Measurements from ENCODE around the gene ZBTB38. TPM values are rescaled to one million over a fixed set of nuclear protein-coding genes. Genes with fewer than 3 reads are reported as not detected.
A peak's percentile ranks its signal among the peaks of the same experiment; 100 is the strongest.

Gene ZBTB38
- total and polyA plus RNA-seq, 2 of the 13 experiments (the other 11 are each of a cell fraction or from before 2014, with no cell fraction given): 26.8 to 51.7 TPM

DNA sequence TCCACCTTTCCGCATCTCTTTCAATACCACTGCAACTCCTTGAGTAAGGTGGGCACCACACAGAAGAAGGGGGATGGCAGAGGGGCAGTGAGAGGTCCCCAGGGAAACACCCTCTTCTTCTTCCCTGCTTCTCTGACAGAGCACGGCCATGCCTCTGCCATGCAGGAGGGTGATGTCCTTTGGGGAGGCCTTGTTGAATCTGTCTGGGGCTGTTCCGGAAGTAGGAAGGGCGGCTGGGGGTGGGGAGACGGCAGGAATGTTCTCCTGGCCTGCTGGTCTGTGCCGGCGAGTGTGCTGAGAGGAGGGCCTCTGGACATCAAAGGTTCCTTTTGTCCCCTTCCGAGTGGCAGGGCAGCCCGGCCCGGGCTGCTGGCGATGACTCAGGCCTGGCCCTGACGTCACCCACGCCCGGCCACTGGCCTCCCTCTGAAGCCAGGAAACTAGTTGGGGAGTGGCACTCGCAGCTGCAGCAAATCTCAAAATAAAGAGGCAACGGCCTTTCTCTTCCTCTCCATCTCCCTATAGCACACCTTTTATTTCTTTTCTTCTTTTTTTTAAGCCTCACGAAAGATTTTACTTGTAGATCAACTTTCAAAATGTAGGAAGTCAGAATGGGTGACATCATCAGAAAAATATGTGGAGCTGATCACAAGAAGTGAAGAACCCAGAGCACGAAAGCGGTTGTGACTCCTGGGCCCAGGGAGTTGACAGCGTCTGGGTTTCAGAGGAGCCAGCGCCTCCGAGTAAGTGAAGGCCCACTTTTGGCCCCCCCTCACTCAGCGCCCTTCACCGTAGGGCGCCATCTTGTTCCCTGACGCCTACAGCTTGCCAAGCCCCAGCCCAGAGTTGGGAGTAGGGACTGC, at the start of gene ZBTB38 (continued):
- TF ChIP-seq SRSF9 (IDR thresholded peaks at IDR 0.05; ENCODE audit: borderline replicate concordance, insufficient read depth, low read depth, low read length, poor library complexity, severe bottlenecking) (no peak), XBP1 (CRISPR knock-in tag; IDR thresholded peaks at IDR 0.05) (0 out of 2 replicates have a peak, but pooled peaks have one; percentile 85), LCORL (IDR thresholded peaks at IDR 0.05) (no peak), LCORL (CRISPR knock-in tag; IDR thresholded peaks at IDR 0.05) (peak; percentile 97), ZNF775 (CRISPR knock-in tag; IDR thresholded peaks at IDR 0.05; ENCODE audit: borderline replicate concordance) (no peak), SRSF1 (optimal IDR thresholded peaks at IDR 0.05; ENCODE audit: low read depth, low read length) (no peak), ZSCAN31 (CRISPR knock-in tag; IDR thresholded peaks at IDR 0.05; ENCODE audit: low read depth) (peak; percentile 88), JUND (CRISPR knock-in tag; IDR thresholded peaks at IDR 0.05) (peak; percentile 96), ZMYM3 (CRISPR knock-in tag; IDR thresholded peaks at IDR 0.05) (peak; percentile 79), ZBTB43 (CRISPR knock-in tag; conservative IDR thresholded peaks at IDR 0.05) (peak; percentile 85), REPIN1 (CRISPR knock-in tag; IDR thresholded peaks at IDR 0.05; ENCODE audit: borderline replicate concordance, low read depth) (peak; percentile 68; the same call in 1 of the 2 replicates), ZNF292 (CRISPR knock-in tag; IDR thresholded peaks at IDR 0.05; ENCODE audit: borderline replicate concordance, low read depth) (peak; percentile 97), HNF1A (IDR thresholded peaks at IDR 0.05; ENCODE audit: low read depth) (no peak; the same call in 1 of the 2 replicates), HNF1A (CRISPR knock-in tag; IDR thresholded peaks at IDR 0.05; ENCODE audit: borderline replicate concordance) (peak; percentile 81; the same call in 1 of the 2 replicates), ARHGAP35 (CRISPR knock-in tag; IDR thresholded peaks at IDR 0.05; ENCODE audit: borderline replicate concordance) (peak; percentile 70; the same call in 1 of the 2 replicates), DNMT3B (CRISPR knock-in tag; conservative IDR thresholded peaks at IDR 0.05) (no peak), ZFY (CRISPR knock-in tag; IDR thresholded peaks at IDR 0.05) (peak; percentile 87), MIER3 (CRISPR knock-in tag; IDR thresholded peaks at IDR 0.05; ENCODE audit: borderline replicate concordance) (peak; percentile 90)
- TF ChIP-seq, protein P1, sequence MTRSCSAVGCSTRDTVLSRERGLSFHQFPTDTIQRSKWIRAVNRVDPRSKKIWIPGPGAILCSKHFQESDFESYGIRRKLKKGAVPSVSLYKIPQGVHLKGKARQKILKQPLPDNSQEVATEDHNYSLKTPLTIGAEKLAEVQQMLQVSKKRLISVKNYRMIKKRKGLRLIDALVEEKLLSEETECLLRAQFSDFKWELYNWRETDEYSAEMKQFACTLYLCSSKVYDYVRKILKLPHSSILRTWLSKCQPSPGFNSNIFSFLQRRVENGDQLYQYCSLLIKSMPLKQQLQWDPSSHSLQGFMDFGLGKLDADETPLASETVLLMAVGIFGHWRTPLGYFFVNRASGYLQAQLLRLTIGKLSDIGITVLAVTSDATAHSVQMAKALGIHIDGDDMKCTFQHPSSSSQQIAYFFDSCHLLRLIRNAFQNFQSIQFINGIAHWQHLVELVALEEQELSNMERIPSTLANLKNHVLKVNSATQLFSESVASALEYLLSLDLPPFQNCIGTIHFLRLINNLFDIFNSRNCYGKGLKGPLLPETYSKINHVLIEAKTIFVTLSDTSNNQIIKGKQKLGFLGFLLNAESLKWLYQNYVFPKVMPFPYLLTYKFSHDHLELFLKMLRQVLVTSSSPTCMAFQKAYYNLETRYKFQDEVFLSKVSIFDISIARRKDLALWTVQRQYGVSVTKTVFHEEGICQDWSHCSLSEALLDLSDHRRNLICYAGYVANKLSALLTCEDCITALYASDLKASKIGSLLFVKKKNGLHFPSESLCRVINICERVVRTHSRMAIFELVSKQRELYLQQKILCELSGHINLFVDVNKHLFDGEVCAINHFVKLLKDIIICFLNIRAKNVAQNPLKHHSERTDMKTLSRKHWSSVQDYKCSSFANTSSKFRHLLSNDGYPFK (CRISPR knock-in tag; IDR thresholded peaks at IDR 0.05; ENCODE audit: borderline replicate concordance): peak; percentile 77; the same call in 1 of the 2 replicates

Data from HepG2 (cell line).